Peyer's patch (tissue), 4 donors: ENCODE data around the gene HES4. TPM values are rescaled to one million over a fixed set of nuclear protein-coding genes. Genes with fewer than 3 reads are reported as not detected.

ENCODE experiments used
- DNase-seq, 3 donors: peaks; one replicate each; pipeline ENCODE4 v3.0.0-alpha.2; 2017 to 2019
- H3K27ac ChIP-seq, 4 donors: fragments of 200-600 bp; sonication (generic); one replicate each; pipeline ENCODE4 v1.5.1; 2016 to 2019
- H3K27me3 ChIP-seq, 2 donors: fragments of 200-600 bp; sonication (generic); one replicate each; pipeline ENCODE4 v1.5.1; 2019
- H3K36me3 ChIP-seq, 3 donors: fragments of 200-600 bp; sonication (generic); one replicate each; pipeline ENCODE4 v1.5.1; 2016 to 2019
- H3K4me1 ChIP-seq, 4 donors: fragments of 200-600 bp; sonication (generic); one replicate each; pipeline ENCODE4 v1.5.1; 2016 to 2019
- H3K4me3 ChIP-seq, 4 donors: fragments of 200-600 bp; sonication (generic); 1 replicate in 3 of 4; 2 replicates in 1 of 4; pipeline ENCODE4 v1.5.1; 2016 to 2019; ENCODE audit warnings: mild to moderate bottlenecking in 1 of 4
- H3K9me3 ChIP-seq, 4 donors: fragments of 200-600 bp; sonication (generic); one replicate each; pipeline ENCODE4 v1.5.1; 2016 to 2019; ENCODE audit warnings: mild to moderate bottlenecking in 1 of 4
- POLR2A ChIP-seq, 2 donors: fragments of 450-650 bp; IDR thresholded peaks; one replicate each; pipeline ENCODE4 v1.5.1; 2017; ENCODE audit warnings: antibody characterized with exemption in 2 of 2, mild to moderate bottlenecking in 2 of 2, moderate library complexity in 2 of 2
- total RNA-seq, 4 donors: library from RNA; depleted of rRNA; stranded (reverse); fragments of >200 nt; gene quantifications; one replicate each; pipeline ENCODE4 v1.1.0, GENCODE V29; 2016
- TF ChIP-seq, protein P1 (sequence below), 6 experiments: fragments of 450-650 bp in 4 of 6; fragments of 200-600 bp in 2 of 6; sonication (generic) in 1 of 6; IDR thresholded peaks; one replicate each; pipeline ENCODE4 v1.5.1; 2017 to 2019; ENCODE audit warnings: antibody characterized with exemption in 6 of 6, mild to moderate bottlenecking in 3 of 6, moderate library complexity in 1 of 6

The HES4 gene
- total RNA-seq, 4 donors from 2014 or later = 3.9 to 12.4 (median 7.7) TPM

DNA sequence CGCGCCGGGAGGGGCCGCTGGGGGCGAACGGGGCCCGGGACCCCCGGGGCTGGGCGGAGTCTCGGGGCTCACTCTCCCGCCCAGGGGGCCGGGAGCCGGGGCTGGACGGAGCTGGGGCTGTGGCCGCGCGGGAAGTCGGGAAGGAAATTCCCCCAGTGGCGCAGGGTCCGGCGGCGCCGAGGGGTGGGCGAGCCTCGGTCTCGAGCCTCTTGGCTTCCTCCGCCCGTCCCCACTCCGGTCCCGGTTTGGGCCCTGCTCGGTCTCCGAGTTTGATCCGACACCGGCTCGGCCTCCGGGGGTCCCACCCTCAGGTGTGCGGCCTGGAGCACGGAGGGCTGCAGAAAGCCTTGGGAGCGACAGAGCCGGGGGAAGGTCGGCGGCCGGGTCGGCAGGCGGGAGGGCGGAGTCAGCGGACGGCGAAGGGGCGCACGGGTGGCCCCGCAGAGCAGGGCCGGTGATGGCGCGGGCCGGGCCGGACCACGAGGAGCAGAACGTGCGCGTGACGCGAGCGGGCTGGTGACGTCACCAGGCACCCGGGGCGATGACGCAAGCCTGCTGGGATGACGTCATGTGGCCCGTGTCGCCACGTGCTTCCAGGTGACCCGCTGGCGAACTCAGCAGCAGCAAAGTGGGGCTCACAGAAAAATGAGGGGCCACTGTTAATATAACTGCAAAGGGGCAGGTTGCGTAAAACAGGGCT, 610 bp upstream of the HES4 start:
- Histone ChIP-seq H3K4me1 (peaks cover 3 to 54% (median 29%) of the 10 kb centered on the region in 4 donors), H3K27me3 (peaks cover 0 to 30% of the 10 kb centered on the region in 2 donors), H3K27ac (peak overlapping the region; percentile 74 to 93 (median 84)), H3K9me3 (no peaks in the 10 kb centered on the region), H3K36me3 (no peaks in the 10 kb centered on the region), H3K4me3 (peak overlapping the region; percentile 31 to 59 (median 57))
- peak; percentile 30 to 75 (median 74) for DNase-seq
- TF ChIP-seq, protein P1, sequence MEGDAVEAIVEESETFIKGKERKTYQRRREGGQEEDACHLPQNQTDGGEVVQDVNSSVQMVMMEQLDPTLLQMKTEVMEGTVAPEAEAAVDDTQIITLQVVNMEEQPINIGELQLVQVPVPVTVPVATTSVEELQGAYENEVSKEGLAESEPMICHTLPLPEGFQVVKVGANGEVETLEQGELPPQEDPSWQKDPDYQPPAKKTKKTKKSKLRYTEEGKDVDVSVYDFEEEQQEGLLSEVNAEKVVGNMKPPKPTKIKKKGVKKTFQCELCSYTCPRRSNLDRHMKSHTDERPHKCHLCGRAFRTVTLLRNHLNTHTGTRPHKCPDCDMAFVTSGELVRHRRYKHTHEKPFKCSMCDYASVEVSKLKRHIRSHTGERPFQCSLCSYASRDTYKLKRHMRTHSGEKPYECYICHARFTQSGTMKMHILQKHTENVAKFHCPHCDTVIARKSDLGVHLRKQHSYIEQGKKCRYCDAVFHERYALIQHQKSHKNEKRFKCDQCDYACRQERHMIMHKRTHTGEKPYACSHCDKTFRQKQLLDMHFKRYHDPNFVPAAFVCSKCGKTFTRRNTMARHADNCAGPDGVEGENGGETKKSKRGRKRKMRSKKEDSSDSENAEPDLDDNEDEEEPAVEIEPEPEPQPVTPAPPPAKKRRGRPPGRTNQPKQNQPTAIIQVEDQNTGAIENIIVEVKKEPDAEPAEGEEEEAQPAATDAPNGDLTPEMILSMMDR (IDR thresholded peaks at IDR 0.05) = no peak
- no peak for TF ChIP-seq POLR2A (IDR thresholded peaks at IDR 0.05)

DNA sequence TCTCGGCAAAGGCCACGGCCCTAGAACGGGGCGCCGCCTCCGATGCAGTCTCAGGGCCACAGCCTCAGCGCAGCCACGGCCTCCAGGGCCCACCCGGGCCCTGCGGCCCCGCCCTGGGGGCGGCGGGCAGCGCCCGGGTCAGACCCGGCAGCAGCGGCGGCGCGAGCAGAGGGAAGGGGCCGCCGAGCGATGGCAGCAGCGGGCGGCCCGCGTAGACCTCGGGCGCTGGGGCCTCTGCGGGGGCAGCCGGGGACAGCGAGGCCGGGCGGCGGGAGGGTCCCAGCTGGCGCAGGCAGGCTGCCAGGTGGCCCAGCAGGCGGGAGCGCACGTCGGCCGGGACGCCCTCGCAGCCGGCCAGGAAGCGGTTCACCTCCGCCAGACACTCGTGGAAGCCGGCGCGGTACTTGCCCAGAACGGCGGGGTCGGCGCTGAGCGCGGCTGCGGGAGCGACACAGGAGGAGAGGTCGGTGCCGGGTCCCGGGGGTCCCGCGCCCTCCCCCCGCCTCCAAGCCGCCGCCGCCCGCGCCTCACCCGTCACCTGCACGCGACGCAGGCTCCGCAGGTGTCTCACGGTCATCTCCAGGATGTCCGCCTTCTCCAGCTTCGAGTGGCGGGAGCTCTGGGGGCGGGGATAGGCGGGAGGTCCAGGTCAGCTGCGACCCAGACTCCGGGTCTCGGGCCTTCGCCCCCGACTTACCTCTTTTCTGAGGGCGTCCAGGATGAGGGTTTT, 737 bp downstream of the HES4 start:
- Histone ChIP-seq H3K27ac (peak overlapping the region; percentile 38 to 93 (median 82)), H3K27me3 (peaks cover 0 to 30% of the 10 kb centered on the region in 2 donors), H3K4me1 (peaks cover 0 to 41% (median 25%) of the 10 kb centered on the region in 4 donors), H3K9me3 (no peaks in the 10 kb centered on the region), H3K4me3 (peak overlapping the region; percentile 31 to 59 (median 57)), H3K36me3 (no peaks in the 10 kb centered on the region)
- TF ChIP-seq POLR2A (IDR thresholded peaks at IDR 0.05) = no peak
- TF ChIP-seq, protein P1 (IDR thresholded peaks at IDR 0.05) = no peak
- DNase-seq = peak in 2 of 3 donors; percentile 49 to 59

DNA sequence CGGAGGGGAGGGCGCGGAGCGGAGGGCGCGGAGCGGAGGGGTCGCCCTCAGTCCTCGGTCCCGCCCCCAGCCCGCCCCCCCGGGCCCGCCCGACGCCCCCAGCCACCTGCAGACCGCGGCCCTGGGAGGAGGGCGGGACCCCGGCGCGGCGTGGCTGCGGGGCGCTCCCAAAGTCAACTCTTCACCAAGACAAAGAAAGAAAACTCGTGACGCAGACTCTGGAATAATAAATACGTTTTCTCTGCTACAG, 1.2 kb downstream of the HES4 start:
- Histone ChIP-seq H3K9me3 (no peaks in the 10 kb centered on the region), H3K27ac (peak overlapping the region in 1 of 4 donors; percentile 93), H3K36me3 (no peaks in the 10 kb centered on the region), H3K27me3 (peaks cover 0 to 30% of the 10 kb centered on the region in 2 donors), H3K4me1 (peaks cover 0 to 41% (median 25%) of the 10 kb centered on the region in 4 donors), H3K4me3 (peak overlapping the region; percentile 31 to 59 (median 57))
- peak in 1 of 3 donors; percentile 49 for DNase-seq
- TF ChIP-seq POLR2A (IDR thresholded peaks at IDR 0.05) = no peak
- TF ChIP-seq, protein P1 (IDR thresholded peaks at IDR 0.05) = no peak

DNA sequence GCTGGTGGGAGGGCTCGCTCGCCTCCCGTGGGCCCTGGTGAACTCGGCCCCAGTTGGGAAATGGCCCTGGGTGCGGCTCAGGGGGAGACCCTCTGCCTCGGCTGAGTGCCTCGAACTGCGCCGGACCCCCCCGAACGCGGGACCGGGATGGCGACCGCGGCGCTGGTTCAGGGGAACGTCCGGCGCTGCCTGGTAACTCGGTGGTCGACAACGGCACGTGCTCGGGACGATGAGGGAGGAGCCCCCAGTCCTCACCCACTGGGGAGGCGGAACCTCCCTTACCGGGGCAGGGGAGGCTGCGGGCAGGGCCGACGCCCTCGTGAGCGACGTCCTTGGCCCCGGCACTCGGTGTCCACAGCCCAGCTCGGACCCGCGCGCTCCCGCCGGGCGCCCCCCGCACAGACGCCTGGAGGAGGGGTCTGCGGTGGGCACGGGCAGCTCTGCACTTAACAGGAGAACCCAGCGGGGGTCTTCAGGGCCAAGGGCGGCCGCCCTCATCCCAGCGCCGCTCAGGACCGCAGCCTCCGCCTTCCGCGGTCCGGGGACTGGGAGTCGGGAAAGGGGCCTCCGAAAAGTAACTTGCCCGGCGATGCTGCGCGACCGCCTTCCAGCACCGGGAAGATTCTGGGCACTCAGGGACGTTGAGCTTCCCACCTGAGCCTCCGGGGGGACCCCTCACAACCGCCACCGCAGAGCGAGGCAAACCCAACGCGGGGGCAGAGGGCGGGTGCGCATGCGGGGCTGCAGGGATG, 1.7 kb downstream of the HES4 start:
- peaks cover 0 to 30% of the 10 kb centered on the region in 2 donors for H3K27me3 ChIP-seq
- no peak for DNase-seq
- H3K27ac ChIP-seq = no peak overlapping the region
- no peaks in the 10 kb centered on the region for H3K9me3 ChIP-seq
- peaks cover 0 to 41% (median 25%) of the 10 kb centered on the region in 4 donors for H3K4me1 ChIP-seq
- peak overlapping the region; percentile 31 to 59 (median 57) for H3K4me3 ChIP-seq
- TF ChIP-seq, protein P1 (IDR thresholded peaks at IDR 0.05) = no peak
- TF ChIP-seq POLR2A (IDR thresholded peaks at IDR 0.05) = no peak
- H3K36me3 ChIP-seq = no peaks in the 10 kb centered on the region

DNA sequence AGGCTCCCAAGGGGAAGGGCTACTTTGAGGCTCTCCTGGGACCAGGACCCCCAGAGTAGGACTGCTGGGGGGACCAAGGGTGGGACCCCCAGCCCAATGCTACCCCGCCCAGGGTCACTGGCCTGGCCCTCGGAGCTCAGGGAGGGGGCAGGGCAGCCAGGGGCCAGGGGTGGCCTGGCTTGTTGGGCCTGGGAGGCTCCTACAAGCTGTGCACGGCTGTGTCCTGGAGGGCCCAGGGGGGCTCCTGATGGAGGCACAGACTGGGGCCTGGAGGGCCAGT, 2.2 kb downstream of the HES4 start:
- Histone ChIP-seq H3K4me1 (peaks cover 0 to 41% (median 25%) of the 10 kb centered on the region in 4 donors), H3K36me3 (no peaks in the 10 kb centered on the region), H3K27ac (no peak overlapping the region), H3K4me3 (peak overlapping the region in 1 of 4 donors; percentile 57), H3K27me3 (peaks cover 0 to 30% of the 10 kb centered on the region in 2 donors), H3K9me3 (no peaks in the 10 kb centered on the region)
- TF ChIP-seq POLR2A (IDR thresholded peaks at IDR 0.05) = no peak
- TF ChIP-seq, protein P1 (IDR thresholded peaks at IDR 0.05) = no peak
- no peak for DNase-seq
